WTC11 (cell line): ENCODE measurements around the gene STARD5. TPM values are rescaled to one million over a fixed set of nuclear protein-coding genes. Genes with fewer than 3 reads are reported as not detected.

Source experiments
- ATAC-seq: fragments of 200-7000 bp; cut with Tn5 transposase; 2 replicates; pipeline ENCODE4 v1.10.0; 2021; ENCODE audit warnings: mild to moderate bottlenecking, moderate library complexity
- CTCF ChIA-PET: fragments of 300-600 bp; sonication (Branson Sonifier 250); formaldehyde crosslinking; loops from one replicate; lab custom pipeline; 2021; ENCODE audit warnings: antibody characterized with exemption; lab: Charles Lee
- POLR2A ChIA-PET: fragments of 350-600 bp; sonication (Branson Sonifier 250); formaldehyde crosslinking; loops from one replicate; lab custom pipeline; 2021; ENCODE audit warnings: antibody characterized with exemption; lab: Charles Lee
- DNase-seq: peaks from one replicate; pipeline ENCODE4 v3.0.0; 2021; ENCODE audit warnings: low spot score
- H3K27ac Mint-ChIP-seq: 2 replicates; pipeline ENCODE4 v1.8.0; 2021; ENCODE audit warnings: mixed read lengths
- H3K27me3 Mint-ChIP-seq: 2 replicates; pipeline ENCODE4 v1.8.0; 2021; ENCODE audit warnings: low read depth, mild to moderate bottlenecking, moderate library complexity, mixed read lengths
- H3K36me3 Mint-ChIP-seq: 2 replicates; pipeline ENCODE4 v1.8.0; 2021; ENCODE audit warnings: mixed read lengths
- H3K4me1 Mint-ChIP-seq: 2 replicates; pipeline ENCODE4 v1.8.0; 2022; ENCODE audit warnings: mixed read lengths
- H3K4me3 Mint-ChIP-seq: 2 replicates; pipeline ENCODE4 v1.8.0; 2021; ENCODE audit warnings: mild to moderate bottlenecking, moderate library complexity, mixed read lengths
- H3K9me3 Mint-ChIP-seq: 2 replicates; pipeline ENCODE4 v1.8.0; 2021; ENCODE audit warnings: mixed read lengths
- ELF4 ChIP-seq: sonication (generic); formaldehyde crosslinking; IDR thresholded peaks from 2 replicates; pipeline ENCODE4 v1.8.1; 2022; ENCODE audit warnings: low read depth, mild to moderate bottlenecking, moderate library complexity, missing genetic modification reagents
- GRHL2 ChIP-seq: fragments of 250-450 bp; sonication (Bioruptor Pico); IDR thresholded peaks from 2 replicates; pipeline ENCODE4 v1.8.0; 2022; ENCODE audit warnings: mild to moderate bottlenecking, moderate library complexity; ENCODE audit not compliant: insufficient replicate concordance, severe bottlenecking
- ZBTB21 ChIP-seq: sonication (generic); formaldehyde crosslinking; IDR thresholded peaks from 2 replicates; pipeline ENCODE4 v1.8.1; 2023; ENCODE audit warnings: mild to moderate bottlenecking, missing genetic modification reagents, borderline replicate concordance
- ZNF219 ChIP-seq: sonication (generic); formaldehyde crosslinking; IDR thresholded peaks from 2 replicates; pipeline ENCODE4 v1.8.0; 2023; ENCODE audit warnings: missing genetic modification reagents, mild to moderate bottlenecking, borderline replicate concordance
- ZNF281 ChIP-seq: sonication (generic); formaldehyde crosslinking; IDR thresholded peaks from 2 replicates; pipeline ENCODE4 v1.8.0; 2023; ENCODE audit warnings: mild to moderate bottlenecking, missing genetic modification reagents
- ZNF396 ChIP-seq: fragments of 250-450 bp; sonication (Bioruptor Pico); IDR thresholded peaks from 2 replicates; pipeline ENCODE4 v1.8.0; 2021; ENCODE audit warnings: mild to moderate bottlenecking, moderate library complexity, borderline replicate concordance
- ZNF416 ChIP-seq: fragments of 250-450 bp; sonication (Bioruptor Pico); IDR thresholded peaks from 2 replicates; pipeline ENCODE4 v1.9.0; 2021; ENCODE audit warnings: mild to moderate bottlenecking, inconsistent platforms
- ZNF532 ChIP-seq: fragments of 250-450 bp; sonication (Bioruptor Pico); IDR thresholded peaks from 2 replicates; pipeline ENCODE4 v1.9.0; 2021; ENCODE audit warnings: mild to moderate bottlenecking, borderline replicate concordance
- total RNA-seq: library from RNA; stranded (reverse); gene quantifications from 3 replicates; pipeline ENCODE4 v1.2.3, GENCODE V29; 2021
- TF ChIP-seq, protein P1 (sequence below): sonication (generic); formaldehyde crosslinking; IDR thresholded peaks from 2 replicates; pipeline ENCODE4 v1.8.0; 2022; ENCODE audit warnings: missing genetic modification reagents
- TF ChIP-seq, protein P2 (sequence below): sonication (generic); formaldehyde crosslinking; IDR thresholded peaks from 2 replicates; pipeline ENCODE4 v1.8.1; 2022; ENCODE audit warnings: missing genetic modification reagents, borderline replicate concordance
- TF ChIP-seq, protein P3 (sequence below): fragments of 250-450 bp; sonication (Bioruptor Pico); IDR thresholded peaks from 2 replicates; pipeline ENCODE4 v1.8.0; 2021; ENCODE audit warnings: mild to moderate bottlenecking
- TF ChIP-seq, protein P4 (sequence below): sonication (generic); formaldehyde crosslinking; IDR thresholded peaks from 2 replicates; pipeline ENCODE4 v1.8.1; 2022; ENCODE audit warnings: mild to moderate bottlenecking, missing genetic modification reagents, moderate library complexity, borderline replicate concordance

Gene STARD5
- total RNA-seq, 1 experiment from 2014 or later: 6.8 TPM

GRCh38 chr15:81337241-81337640, 13.3 kb upstream of the STARD5 start (continued):
- no peak for TF ChIP-seq ZNF532 (CRISPR knock-in tag)
- TF ChIP-seq, all 79 proteins: peak for 0

DNA sequence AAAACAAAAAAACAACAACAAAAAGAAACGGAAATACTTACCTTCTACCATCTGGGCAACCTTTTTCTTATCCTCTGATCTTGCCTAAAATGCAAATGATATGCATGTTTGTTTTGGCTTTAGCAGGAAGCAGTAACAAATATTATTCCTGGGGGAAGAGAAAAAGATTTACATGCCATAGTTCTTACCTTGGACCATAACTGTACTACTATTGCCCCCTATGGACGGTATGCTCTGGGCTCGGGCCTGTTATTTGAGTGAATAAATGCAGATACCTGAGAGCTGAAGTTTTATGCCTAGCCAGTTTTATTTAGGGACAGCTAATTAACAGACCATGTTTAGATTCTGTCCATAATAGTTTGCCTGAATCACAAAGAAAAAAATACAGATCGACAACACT, 12.6 kb upstream of the STARD5 start:
- ChIA-PET POLR2A (no interaction called here), CTCF (interaction anchor here (0.7 to 1.7 kb wide), 6 partner anchors 9 to 70 kb away, joined by 3 to 8 read pairs (median 4); partner anchors contain the start of gene STARD5)
- Mint-ChIP-seq H3K4me1 (no peaks in the 10 kb centered on the region), H3K36me3 (no peaks in the 10 kb centered on the region), H3K4me3 (no peak overlapping the region), H3K27ac (no peak overlapping the region), H3K27me3 (no peaks in the 10 kb centered on the region), H3K9me3 (no peaks in the 10 kb centered on the region)
- DNase-seq: no peak
- TF ChIP-seq ZNF416 (CRISPR knock-in tag): no peak
- TF ChIP-seq ZNF281: no peak
- TF ChIP-seq, protein P1, sequence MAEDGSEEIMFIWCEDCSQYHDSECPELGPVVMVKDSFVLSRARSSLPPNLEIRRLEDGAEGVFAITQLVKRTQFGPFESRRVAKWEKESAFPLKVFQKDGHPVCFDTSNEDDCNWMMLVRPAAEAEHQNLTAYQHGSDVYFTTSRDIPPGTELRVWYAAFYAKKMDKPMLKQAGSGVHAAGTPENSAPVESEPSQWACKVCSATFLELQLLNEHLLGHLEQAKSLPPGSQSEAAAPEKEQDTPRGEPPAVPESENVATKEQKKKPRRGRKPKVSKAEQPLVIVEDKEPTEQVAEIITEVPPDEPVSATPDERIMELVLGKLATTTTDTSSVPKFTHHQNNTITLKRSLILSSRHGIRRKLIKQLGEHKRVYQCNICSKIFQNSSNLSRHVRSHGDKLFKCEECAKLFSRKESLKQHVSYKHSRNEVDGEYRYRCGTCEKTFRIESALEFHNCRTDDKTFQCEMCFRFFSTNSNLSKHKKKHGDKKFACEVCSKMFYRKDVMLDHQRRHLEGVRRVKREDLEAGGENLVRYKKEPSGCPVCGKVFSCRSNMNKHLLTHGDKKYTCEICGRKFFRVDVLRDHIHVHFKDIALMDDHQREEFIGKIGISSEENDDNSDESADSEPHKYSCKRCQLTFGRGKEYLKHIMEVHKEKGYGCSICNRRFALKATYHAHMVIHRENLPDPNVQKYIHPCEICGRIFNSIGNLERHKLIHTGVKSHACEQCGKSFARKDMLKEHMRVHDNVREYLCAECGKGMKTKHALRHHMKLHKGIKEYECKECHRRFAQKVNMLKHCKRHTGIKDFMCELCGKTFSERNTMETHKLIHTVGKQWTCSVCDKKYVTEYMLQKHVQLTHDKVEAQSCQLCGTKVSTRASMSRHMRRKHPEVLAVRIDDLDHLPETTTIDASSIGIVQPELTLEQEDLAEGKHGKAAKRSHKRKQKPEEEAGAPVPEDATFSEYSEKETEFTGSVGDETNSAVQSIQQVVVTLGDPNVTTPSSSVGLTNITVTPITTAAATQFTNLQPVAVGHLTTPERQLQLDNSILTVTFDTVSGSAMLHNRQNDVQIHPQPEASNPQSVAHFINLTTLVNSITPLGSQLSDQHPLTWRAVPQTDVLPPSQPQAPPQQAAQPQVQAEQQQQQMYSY (CRISPR knock-in tag): no peak
- TF ChIP-seq, protein P2, sequence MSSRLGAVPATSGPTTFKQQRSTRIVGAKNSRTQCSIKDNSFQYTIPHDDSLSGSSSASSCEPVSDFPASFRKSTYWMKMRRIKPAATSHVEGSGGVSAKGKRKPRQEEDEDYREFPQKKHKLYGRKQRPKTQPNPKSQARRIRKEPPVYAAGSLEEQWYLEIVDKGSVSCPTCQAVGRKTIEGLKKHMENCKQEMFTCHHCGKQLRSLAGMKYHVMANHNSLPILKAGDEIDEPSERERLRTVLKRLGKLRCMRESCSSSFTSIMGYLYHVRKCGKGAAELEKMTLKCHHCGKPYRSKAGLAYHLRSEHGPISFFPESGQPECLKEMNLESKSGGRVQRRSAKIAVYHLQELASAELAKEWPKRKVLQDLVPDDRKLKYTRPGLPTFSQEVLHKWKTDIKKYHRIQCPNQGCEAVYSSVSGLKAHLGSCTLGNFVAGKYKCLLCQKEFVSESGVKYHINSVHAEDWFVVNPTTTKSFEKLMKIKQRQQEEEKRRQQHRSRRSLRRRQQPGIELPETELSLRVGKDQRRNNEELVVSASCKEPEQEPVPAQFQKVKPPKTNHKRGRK: no peak
- TF ChIP-seq, protein P3, sequence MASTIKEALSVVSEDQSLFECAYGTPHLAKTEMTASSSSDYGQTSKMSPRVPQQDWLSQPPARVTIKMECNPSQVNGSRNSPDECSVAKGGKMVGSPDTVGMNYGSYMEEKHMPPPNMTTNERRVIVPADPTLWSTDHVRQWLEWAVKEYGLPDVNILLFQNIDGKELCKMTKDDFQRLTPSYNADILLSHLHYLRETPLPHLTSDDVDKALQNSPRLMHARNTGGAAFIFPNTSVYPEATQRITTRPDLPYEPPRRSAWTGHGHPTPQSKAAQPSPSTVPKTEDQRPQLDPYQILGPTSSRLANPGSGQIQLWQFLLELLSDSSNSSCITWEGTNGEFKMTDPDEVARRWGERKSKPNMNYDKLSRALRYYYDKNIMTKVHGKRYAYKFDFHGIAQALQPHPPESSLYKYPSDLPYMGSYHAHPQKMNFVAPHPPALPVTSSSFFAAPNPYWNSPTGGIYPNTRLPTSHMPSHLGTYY (CRISPR knock-in tag): no peak
- TF ChIP-seq, all 79 proteins: peak for 0
- peak; percentile 41; the same call in 1 of the 2 replicates for ATAC-seq

DNA sequence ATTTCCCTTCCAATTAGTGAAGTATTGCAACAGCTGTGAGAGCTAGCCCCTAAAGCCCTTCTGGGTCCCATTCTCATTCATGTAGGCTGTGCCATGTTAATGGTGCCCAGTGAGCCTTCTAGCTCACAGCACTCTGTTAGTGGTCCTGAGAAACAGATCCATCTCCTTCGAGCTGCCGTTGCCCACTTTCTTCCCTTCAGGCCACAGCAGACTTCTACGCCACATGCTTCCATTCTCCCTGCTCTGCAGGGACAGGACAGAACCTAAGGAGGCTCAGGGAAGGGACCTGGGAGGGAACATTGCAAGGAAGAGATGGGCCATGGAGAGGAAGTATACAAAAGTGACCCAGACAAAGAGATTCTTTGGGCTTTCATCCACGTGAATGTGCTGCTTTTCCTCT, 11.7 kb upstream of the STARD5 start:
- POLR2A ChIA-PET: no interaction called here
- no peak for ATAC-seq
- no peak overlapping the region for H3K4me3 Mint-ChIP-seq
- CTCF ChIA-PET: interaction anchor here (0.5 to 2.2 kb wide), 8 partner anchors 8 to 115 kb away, joined by 3 to 8 read pairs (median 4); partner anchors contain the start of gene STARD5
- no peak overlapping the region for H3K27ac Mint-ChIP-seq
- H3K4me1 Mint-ChIP-seq: no peaks in the 10 kb centered on the region
- no peaks in the 10 kb centered on the region for H3K36me3 Mint-ChIP-seq
- H3K9me3 Mint-ChIP-seq: no peaks in the 10 kb centered on the region
- H3K27me3 Mint-ChIP-seq: no peaks in the 10 kb centered on the region
- no peak for DNase-seq
- TF ChIP-seq ELF4 (CRISPR knock-in tag) (no peak), ZNF219 (no peak), ZBTB21 (no peak), ZNF396 (CRISPR knock-in tag) (no peak), GRHL2 (no peak)
- TF ChIP-seq, protein P4, sequence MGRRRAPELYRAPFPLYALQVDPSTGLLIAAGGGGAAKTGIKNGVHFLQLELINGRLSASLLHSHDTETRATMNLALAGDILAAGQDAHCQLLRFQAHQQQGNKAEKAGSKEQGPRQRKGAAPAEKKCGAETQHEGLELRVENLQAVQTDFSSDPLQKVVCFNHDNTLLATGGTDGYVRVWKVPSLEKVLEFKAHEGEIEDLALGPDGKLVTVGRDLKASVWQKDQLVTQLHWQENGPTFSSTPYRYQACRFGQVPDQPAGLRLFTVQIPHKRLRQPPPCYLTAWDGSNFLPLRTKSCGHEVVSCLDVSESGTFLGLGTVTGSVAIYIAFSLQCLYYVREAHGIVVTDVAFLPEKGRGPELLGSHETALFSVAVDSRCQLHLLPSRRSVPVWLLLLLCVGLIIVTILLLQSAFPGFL: no peak
- TF ChIP-seq, protein P1 (CRISPR knock-in tag): no peak
